ENCODE results near the gene SNTG2.

Gene SNTG2

DNA sequence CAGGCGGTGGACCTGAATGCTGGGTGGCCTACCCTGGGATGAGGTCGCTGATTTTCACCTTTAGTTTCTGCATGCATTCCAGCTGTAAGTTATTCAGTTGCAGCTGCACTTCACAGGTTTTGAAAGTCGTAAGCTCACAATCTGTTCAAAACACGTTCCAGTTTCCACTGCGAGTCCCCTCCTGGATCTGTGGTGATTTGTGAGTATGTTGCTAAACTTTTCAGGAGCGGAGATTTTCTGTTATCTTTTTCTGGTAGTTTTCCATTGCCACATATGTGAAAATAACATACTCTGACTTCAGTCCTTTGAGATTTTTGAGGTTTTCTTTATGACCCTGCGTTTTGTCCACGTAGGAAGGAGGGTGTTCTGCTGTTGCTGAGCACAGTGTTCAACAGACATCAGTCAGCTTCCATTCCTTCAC, 102.1 kb downstream of the SNTG2 start:
- H3K4me3 ChIP-seq (ENCODE audit: low read depth, low read length): no peak overlapping the region
- no peak for DNase-seq (ENCODE audit: low read depth)
- TF ChIP-seq, protein P1, sequence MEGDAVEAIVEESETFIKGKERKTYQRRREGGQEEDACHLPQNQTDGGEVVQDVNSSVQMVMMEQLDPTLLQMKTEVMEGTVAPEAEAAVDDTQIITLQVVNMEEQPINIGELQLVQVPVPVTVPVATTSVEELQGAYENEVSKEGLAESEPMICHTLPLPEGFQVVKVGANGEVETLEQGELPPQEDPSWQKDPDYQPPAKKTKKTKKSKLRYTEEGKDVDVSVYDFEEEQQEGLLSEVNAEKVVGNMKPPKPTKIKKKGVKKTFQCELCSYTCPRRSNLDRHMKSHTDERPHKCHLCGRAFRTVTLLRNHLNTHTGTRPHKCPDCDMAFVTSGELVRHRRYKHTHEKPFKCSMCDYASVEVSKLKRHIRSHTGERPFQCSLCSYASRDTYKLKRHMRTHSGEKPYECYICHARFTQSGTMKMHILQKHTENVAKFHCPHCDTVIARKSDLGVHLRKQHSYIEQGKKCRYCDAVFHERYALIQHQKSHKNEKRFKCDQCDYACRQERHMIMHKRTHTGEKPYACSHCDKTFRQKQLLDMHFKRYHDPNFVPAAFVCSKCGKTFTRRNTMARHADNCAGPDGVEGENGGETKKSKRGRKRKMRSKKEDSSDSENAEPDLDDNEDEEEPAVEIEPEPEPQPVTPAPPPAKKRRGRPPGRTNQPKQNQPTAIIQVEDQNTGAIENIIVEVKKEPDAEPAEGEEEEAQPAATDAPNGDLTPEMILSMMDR (IDR thresholded peaks at IDR 0.05; ENCODE audit: control insufficient read depth, extremely low read depth, insufficient read depth): no peak

DNA sequence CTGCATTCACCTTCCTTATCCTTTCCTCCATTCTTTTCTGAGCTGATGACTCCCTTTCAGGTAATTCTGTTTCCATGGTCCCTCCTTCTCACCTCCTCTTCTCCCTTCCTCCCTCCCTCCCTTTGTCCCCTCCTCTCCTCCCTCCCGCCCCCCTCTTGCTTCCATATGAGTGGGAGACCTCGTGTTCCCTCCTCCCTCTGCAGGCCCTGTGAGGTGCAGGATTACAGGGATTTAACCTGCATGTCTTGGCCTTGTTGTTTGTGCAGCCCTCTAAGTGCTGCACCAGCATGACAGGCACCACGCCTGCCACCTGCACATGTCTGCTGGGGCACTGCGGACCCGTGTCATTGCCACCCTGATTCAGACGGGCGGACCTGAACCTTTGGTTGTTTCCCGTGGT, 103.1 kb downstream of the SNTG2 start:
- DNase-seq (ENCODE audit: low read depth): no peak
- no peak overlapping the region for H3K4me3 ChIP-seq (ENCODE audit: low read depth, low read length)
- TF ChIP-seq, protein P1 (IDR thresholded peaks at IDR 0.05; ENCODE audit: control insufficient read depth, extremely low read depth, insufficient read depth): no peak

DNA sequence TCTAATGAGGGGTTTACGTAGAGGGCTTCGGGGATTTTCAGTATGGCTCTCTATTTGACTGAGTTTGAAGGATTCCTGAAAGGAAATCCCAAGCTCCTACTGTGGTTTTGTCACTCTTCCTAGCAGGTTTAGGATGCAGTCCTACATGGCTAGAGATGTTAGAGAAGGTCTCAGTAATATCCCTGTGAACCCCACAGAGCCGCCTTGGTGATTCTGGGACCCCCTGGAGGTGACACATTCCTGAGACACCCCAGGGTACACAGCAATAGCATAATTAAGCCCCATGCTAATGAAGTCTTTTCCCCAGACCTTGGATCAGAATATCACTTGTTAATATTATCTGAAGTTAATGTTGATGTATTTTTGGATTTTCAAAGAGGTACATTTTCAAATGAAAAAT, 103.8 kb downstream of the SNTG2 start:
- no peak overlapping the region for H3K4me3 ChIP-seq (ENCODE audit: low read depth, low read length)
- DNase-seq (ENCODE audit: low read depth): no peak
- TF ChIP-seq, protein P1 (IDR thresholded peaks at IDR 0.05; ENCODE audit: control insufficient read depth, extremely low read depth, insufficient read depth): no peak

DNA sequence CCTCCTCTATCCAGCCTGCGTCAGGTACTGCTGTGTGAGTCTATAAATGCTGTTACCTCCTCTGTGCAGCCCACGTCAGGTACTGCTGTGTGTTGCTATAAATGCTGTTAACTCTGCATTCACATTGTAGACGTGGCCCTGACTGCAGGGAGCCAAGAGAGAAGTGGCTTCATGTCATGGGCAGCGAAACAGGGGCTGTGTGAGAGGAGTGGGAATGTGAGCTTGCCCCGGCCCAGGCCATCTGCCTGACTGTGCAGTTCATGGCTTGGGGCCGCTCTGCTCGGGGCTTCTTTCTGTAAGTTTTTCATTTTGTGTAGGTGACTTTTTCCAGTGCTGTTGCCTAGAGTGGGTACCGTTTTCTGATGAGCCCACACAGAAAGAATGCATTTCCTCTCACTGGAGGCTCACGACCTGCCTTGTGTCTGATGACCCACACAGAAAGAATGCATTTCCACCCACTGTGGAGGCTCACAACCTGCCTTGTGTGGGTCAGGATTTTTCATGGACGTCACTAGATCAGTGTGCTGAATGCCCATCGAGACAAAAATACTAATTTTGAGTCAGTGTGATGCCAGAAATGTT, 104.5 kb downstream of the SNTG2 start:
- H3K4me3 ChIP-seq (ENCODE audit: low read depth, low read length): no peak overlapping the region
- no peak for DNase-seq (ENCODE audit: low read depth)
- TF ChIP-seq, protein P1 (IDR thresholded peaks at IDR 0.05; ENCODE audit: control insufficient read depth, extremely low read depth, insufficient read depth): no peak

DNA sequence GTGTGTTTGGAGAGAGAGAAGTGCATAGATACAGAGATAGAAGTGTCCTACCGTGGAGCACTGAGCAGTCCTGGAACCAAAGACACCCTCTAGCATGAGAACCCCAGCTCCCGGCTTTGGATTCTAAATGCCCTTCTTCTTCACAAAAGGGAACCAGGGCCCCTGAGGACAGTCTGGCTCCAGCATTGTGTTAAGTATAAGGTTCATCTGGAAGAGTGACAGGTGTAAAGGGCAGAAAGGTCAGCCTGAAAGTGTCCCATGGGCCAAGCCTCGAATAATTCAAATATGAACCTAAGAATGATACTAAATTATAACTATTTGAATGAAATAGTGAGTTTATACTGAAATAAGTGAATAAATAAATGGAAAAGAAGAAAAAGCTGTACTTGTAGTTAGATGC, 109.7 kb downstream of the SNTG2 start:
- no peak overlapping the region for H3K4me3 ChIP-seq (ENCODE audit: low read depth, low read length)
- TF ChIP-seq, protein P1 (IDR thresholded peaks at IDR 0.05; ENCODE audit: control insufficient read depth, extremely low read depth, insufficient read depth): no peak
- DNase-seq (ENCODE audit: low read depth): no peak

DNA sequence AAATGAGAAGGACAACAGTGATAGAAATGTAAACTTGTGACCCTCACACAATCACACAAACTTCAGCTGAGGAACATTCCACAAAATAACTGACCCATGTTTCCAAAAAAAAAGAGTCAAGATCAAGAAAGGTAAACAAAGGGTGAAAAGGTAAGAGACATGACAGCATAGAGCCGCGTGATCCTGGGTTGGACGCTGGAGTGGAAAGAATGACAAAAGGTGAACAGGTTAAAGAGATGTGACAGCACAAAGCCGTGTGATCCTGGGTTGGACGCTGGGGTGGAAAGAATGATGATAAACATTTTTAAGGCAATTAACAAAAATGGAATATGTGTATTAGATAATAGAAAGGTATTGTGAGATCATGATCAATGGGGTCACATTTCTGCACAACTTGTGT, 110.3 kb downstream of the SNTG2 start:
- TF ChIP-seq, protein P1 (IDR thresholded peaks at IDR 0.05; ENCODE audit: control insufficient read depth, extremely low read depth, insufficient read depth): no peak
- DNase-seq (ENCODE audit: low read depth): no peak

DNA sequence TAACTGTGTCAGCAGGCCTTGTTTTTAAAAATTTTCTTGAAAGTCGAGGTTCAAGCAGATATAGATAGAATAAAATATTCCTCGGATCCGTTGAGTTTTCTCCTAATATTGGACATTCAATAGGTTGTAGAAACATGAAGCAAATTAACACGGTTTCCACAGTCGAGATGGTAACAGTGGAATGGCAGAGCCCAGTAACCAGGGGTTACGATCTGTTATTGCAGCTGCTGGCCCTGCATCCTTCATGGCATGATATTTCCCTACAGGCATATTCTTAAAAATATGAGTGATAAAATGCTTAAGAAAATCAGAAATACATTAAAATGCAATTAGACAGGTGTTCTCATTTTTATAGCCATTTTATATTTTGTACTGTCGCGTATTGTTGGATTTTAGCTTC, 117.6 kb downstream of the SNTG2 start:
- no peak for DNase-seq (ENCODE audit: low read depth)
- H3K4me3 ChIP-seq (ENCODE audit: low read depth, low read length): no peak overlapping the region
- TF ChIP-seq, protein P1 (IDR thresholded peaks at IDR 0.05; ENCODE audit: control insufficient read depth, extremely low read depth, insufficient read depth): no peak

More for the DNA sequence above, 110.3 kb downstream of the SNTG2 start:
- no peak overlapping the region for H3K4me3 ChIP-seq (ENCODE audit: low read depth, low read length)

Data from LNCaP clone FGC (cell line).